HG02840 (cell line): ENCODE data around the gene GMPPB.

ENCODE experiments used
- ATAC-seq: cut with Tn5 transposase; IDR thresholded peaks from one replicate; pipeline ENCODE4 v1.9.1; 2021; ENCODE audit warnings: mild to moderate bottlenecking, moderate library complexity, moderate number of reproducible peaks; ENCODE audit not compliant: unreplicated experiment, low FRiP score

The GMPPB gene

DNA sequence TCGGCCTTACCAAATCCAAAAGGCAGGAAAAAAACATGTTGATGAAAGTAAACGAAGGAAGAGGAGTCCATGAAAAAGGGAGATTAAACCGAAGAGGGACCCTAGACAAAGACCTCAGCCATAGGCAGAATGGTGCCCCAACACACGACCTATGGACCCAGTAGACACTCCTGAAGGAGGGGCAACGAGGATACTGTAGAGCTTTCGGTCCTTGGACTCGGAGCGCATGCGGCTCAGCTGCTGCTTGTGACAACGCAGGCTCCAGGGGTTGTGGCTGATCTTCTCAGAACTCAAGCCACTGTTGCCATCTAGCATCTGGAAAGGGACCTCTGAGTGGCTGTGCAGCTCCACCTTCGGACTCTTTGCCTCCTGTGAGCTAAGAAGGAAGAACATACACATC lies 8.8 kb upstream of the GMPPB start:
- ATAC-seq: no peak

DNA sequence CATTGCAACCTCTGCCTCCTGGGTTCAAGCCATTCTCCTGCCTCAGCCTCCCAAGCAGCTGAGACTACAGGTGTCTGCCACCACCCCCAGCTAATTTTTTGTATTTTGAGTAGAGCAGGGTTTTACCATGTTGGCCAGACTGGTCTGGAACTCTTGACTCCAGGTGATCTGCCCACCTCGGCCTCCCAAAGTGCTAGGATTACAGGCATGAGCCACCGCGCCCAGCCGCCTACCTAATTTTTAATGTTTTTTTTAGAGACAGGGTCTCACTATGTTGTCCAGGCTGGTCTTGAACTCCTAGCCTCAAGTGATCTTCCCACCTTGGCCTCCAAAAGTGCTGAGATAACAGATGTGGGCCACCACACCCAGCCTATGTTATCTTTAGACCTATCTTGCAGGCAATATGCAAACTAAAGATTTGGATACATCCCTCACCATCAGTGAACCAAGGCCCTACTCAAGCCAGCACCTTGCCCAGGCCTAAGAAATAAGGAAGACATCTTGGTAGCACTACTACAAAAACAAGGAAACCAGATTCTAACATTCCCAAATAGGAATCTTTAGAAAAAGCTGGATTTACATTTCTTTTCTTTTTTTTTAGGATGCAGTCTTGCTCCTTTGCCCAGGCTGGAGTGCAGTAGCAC lies 6.3 kb upstream of the GMPPB start:
- ATAC-seq: no peak

GRCh38 chr3:49727924-49728361 lies 4.2 kb upstream of the GMPPB start:
- ATAC-seq: no peak

GRCh38 chr3:49727154-49727923 lies 3.6 kb upstream of the GMPPB start:
- ATAC-seq: no peak

DNA sequence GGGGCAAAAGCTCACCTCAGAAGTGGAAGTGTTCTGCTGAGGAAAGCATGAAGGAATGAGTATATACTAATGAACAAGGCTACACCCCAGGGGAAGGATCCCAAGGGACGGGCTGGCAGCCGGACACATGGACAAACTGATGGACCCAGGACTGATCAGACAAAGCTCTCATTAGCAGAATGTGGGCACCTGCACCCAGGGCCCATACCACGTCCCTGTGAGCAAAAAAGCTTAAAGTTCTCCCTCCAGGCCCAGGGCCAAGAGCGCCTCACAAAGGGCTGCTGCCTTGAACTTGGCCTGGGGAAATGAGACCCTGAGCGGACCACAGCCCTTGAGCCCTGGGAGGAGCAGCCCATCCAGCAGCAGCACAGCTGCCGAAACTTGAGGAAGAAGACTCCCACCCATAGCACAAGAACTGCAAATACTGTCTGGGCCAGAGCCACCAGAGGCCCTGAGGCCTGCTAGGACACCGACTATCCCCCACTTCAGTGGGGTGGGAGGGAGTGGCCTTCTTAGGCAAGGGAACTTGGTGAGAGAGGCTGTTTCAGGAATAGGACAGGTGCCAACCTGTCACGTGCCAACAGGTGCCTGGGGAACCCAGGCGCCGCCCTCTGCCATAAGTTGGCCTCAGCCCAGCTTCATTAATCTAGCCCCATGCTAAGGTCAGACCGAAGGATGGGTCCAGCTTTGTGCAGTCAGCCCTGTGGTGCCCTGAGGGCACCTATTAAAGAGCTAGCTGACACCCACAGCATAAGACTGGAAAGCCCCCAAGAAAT lies 2.3 kb upstream of the GMPPB start:
- no peak for ATAC-seq

GRCh38 chr3:49724586-49724985 lies 835 bp upstream of the GMPPB start:
- ATAC-seq: no peak

GRCh38 chr3:49723296-49723627 lies 489 bp downstream of the GMPPB start:
- peak; percentile 5 for ATAC-seq

DNA sequence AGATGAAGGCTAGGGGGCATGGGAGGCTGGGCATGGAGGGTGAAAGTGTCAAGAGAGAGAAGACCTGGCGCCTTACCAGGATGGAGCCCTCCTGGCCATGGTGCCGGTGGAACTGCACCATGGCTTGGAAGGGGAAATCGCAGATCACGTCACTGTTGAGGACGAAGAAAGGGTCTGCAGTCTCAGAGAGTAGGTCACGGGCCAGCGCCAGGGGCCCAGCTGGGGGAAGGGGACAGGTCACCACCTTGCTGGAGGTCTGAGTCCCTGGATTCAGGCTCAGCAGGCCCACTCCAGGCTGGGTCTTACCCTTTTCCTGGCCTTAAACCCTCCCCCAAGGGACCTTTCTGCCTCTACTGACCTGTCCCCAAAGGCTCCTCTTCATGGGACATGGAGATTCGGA lies 855 bp downstream of the GMPPB start:
- no peak for ATAC-seq

GRCh38 chr3:49721896-49722781 lies 1.6 kb downstream of the GMPPB start:
- no peak for ATAC-seq

DNA sequence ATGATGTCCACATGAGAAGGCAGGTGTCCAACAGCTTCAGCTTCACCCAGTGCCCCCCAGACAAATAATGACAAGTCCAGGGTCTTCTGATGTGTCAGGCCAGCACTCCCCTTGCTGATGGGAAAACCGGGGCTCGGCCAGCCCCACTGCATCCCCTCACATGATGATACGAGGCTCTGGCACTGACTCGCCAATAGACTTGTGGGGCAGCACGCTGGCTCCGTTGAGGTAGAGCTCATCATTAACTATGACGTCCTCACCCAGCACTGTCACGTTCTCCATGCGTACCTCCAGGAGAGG lies 2.2 kb downstream of the GMPPB start:
- no peak for ATAC-seq

GRCh38 chr3:49720855-49721595 lies 2.7 kb downstream of the GMPPB start:
- no peak for ATAC-seq

- peak; percentile 41 for ATAC-seq
Observed at GRCh38 chr3:49719214-49719884, 4.4 kb downstream of the GMPPB start, which contains the start of gene AMIGO3. AMIGO3 (minus strand) TSS chr3:49719684; CDS start chr3:49719465, 219 bp downstream.

GRCh38 chr3:49718858-49719213 lies 4.9 kb downstream of the GMPPB start:
- no peak for ATAC-seq

DNA sequence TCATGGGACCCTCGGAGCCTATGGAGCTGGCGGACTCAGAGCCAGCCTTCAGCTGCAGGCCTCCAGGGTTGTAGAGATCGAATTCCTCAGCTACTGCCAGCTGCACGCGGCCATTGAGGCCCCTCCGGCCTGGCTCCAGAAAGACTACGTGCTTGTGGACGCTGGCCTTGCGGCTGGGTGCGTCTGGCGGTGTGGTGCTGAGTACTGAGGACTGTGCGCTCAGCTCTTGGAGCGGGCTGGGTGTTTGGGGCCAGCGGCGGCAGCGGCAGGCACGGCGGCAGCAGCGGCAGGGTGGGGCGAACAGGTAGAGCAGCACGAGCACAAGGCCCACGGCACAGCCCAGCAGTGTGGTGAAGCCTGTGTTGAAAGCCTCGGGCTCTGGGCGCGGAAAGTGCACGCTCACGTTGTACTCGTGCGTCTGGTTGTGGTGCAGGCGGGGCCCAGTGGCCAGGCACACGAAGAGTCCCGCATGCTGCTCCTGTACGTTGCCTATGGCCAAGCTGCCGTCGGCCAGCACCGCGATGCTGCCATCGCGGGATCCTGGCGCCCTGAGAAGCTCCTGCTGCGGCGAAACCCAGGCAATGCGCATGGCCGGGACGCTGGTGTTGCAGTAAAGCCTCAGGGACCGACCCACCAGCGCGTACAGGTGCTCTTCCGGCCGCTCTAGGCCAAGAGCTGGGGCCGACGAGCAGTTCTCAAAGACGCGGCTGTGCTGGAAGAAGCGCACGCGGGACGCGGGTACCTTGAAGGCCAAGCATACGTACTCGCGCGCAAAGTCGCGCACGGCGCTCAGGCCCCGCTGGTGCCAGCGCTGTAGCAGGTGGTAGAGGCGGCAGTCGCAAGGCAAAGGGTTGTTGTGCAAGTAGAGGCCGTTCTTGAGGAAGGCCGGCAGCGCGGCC lies 5.5 kb downstream of the GMPPB start:
- ATAC-seq: no peak

- no peak for ATAC-seq
Observed at GRCh38 chr3:49717211-49717958, 6.4 kb downstream of the GMPPB start.

GRCh38 chr3:49716691-49717210 lies 7.0 kb downstream of the GMPPB start:
- ATAC-seq: no peak

DNA sequence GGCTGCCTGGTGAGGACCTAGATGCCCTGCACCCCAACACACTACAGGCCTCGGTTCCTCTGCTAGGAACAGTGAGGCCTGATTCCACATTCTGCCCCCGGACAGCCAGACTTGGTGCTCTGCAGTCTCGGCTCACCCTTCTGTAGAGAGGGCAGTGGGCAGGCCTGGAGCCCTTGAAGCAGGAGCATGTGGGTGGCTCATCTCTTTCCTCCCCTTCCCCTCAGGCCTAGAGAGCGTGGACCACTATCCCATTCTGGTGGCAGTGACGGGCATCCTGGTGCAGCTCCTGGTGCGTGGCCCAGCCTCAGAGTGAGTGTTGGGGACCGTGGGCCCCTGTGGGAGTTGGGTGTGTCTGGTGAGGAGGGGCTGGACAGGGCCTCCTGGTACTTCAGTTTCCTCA lies 7.6 kb downstream of the GMPPB start:
- ATAC-seq: no peak
